Amygdala (tissue), 56 donors: ENCODE data around the gene ABI3BP.
"Not testable (repeated sequence)": the region's sequence is repeated elsewhere in the genome, so short reads cannot be mapped to it uniquely, and the experiment has no call there.

Experiments used
- DNase-seq, 56 donors: peaks; one replicate each; lab custom pipeline; 2025; lab: John Stamatoyannopoulos, UW

The ABI3BP gene

DNA sequence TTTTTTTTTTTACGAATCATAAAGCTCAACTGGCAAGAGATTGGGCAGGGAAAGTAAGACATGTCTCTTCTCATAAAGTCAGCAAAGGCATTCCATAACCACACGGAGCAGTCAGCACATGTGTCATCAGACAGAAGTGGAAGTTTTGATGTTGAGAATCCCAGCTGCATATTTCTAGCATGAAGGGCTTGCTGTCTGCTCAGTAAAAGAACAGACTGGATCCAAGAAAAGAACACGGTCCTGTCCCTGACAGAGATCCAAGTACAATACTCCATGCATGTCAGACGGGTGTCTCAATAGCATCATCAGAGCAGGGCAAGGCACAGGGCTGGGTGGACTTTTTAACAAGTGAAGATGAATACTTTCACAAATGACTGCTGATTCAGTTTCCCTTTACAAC is 38.2 kb downstream of the ABI3BP start:
- DNase-seq = no peak

DNA sequence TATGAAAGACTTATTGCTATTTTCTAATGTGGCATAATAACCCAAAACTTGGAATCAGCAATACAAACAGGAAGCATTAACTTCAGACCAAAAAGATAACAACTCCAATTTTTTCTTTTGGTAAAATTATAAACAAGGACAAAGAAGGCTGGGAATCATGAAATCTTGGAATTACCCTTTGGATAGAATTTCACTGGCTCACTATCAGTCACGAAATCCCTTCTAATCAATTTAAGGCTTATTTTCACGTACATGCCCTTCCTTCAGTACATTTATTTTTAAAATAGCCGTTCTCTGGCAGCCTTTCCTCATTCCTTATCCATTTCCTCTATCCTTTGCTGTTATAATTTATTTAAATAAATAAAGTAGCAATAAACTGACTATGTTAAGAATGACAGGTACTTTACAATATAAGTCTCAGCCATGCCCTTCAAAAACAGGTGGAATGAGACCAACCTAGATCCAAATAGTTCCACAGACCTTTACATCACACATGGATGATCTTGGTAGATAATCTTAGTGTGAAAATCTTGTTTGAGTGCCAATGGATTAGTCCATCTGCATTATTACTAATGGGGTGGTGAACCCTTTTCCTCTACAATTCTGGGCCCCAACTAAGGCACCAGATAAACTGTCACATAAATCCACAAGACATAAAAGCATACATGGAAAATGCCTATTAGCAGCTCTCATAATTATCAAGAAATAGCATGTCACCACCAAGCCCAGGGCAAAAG is 38.9 kb downstream of the ABI3BP start:
- DNase-seq = no peak

DNA sequence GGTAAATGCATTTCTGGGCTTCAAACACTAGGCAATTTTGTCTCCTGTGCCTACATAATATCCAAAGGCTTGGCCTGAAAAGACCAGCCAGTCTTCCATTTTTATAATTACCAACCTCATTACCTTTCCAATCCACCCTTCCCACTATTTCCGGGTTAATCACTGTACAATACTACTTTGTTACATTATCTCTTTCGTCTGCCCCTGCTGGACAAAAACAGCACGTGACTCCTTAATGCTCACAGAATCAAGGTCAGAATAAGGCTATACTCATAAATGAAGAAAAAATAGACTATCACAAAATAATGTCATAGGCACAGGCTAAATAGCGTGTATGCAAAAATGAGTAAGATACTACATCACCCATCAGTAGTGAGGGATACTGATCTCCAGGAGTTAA is 40.1 kb downstream of the ABI3BP start:
- no peak for DNase-seq

DNA sequence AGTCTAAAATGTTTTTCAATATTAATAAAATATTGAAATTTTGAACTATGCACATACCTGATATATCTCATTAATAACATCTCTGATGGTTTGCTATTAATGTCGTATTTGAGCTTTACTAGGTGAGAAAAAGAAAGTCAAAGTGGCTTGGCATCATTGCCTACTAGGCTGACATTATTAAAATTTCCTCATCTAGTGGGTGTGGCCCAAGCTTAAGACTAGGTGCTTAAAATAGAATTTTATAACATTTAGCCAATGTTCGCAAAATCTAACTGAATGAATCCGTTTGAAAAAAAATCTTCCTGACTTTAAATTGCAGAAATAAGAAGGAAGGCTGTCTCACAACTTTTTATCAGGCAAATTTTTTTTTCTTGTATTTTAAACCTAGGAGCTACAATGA is 46.1 kb downstream of the ABI3BP start:
- no peak for DNase-seq

DNA sequence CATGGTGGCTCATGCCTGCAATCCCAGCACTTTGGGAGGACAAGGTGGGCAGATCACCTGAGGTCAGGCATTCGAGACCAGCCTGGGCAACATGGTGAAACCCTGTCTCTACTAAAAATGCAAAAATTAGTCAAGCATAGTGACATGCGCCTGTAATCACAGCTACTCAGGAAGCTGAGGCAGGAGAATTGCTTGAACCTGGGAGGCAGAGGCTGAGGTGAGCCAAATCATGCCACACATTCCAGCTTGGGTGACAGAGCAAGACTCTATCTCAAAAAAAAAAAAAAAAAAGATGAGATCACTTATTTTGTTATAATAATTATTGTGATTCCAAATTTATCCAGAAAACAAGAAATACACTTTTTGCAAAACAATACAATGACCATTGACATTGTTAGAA is 47.1 kb downstream of the ABI3BP start:
- not testable (repeated sequence) for DNase-seq

DNA sequence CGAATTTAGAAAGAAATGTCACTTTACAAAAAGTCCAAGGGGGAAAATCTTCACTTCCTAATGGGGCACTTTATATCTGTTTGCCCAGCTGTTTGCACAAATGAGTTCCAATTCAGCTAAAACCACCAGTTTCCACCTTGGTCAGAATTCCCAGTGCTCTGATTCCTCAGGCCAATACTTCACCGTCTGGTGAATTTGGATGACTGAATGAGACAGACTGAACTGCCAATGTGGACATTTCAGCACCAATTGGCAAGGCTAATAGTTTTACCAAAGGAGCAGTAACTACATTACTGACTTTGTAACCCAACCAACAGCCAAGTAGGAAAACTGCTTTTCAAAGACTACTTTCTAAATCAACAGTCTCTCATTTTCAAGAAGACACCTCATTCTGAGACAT is 51.8 kb downstream of the ABI3BP start:
- no peak for DNase-seq

DNA sequence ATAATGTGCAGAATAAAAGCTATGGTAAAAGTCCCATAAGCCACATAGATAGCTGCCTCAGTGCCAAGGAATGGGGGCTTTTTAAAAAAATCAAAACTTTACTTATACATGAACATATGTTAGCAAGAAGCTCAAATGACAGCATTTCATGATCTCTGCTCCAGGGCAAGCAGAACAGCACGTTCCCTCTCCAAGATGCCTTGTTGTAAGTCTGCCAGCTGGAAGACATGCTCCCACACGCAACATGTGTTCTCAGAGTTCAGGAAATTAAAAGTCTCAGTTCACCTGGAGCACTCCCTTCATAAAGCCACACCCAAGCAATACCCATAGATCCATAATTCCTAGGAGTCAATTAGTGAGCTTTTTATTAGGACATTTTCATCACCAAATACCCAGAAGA is 52.2 kb downstream of the ABI3BP start:
- DNase-seq = no peak

DNA sequence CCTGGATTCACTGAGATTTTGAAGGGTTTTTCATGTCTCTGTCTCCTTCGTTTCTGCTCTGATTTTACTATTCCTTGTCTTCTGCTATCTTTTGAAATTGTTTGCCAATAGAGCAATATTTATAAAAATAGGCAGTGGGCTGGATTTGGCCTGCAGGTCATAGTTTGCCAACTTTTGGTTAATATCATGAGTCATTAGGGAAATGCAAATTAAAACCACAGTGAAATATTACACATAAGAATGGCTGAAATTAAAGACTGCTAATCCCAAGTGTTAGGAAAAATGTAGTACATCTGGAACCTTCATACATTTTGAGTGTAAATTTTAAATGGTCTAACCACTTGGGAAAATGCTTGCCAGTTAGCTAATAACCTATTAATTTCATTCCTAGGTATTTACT is 56.3 kb downstream of the ABI3BP start:
- no peak for DNase-seq

DNA sequence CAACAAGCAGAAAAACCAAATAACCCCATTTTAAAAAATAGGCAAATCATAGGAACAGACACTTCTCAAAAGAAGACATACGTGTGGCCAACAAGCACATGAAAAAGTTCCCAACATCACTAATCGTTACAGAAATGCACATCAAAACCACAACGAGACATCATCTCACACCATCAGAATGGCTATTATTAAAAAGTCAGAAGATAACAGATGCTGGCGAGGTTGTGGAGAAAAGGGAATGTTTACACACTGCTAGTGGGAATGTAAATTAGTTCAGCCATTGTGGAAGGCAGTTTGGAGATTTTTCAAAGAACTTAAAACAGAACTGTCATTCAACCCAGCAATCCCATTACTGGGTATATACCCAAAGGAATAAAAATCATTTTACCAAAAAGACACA is 60.7 kb downstream of the ABI3BP start:
- no peak for DNase-seq

DNA sequence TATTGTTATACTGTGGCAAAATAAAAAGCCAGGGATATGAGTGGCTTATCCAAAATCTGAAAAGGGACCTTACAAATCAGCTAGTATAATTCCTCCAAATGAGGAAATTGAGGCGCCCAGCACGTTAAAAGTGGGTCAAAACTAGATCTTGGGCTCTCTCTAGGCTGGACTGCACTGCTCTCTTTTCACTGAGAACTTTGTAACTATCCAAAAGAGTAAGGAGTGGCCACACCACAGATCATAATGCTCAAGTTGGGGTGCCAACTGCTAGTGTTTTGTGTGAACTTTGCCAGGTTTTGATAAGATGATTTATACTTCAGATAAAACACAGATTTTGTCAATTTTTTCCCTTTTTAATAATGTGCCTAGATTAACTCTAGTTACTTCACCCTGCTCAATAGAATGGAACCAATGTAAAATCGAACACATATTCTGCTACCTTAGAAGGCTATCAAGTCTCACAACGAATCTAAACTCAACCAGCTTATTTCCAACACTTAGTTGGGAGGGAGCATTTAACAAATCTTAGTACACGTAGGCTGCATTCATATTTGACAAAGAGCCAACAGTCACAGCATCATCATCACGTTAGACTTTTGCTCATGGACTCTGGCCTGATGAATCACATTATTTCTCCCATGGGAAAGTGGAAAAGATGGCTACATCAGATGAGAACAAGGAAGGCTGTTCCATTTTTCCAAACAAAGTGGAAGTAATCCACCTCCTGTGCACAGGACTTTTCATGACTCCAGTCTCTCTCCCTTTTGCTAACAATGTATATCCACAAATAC is 64.4 kb downstream of the ABI3BP start:
- DNase-seq = no peak

DNA sequence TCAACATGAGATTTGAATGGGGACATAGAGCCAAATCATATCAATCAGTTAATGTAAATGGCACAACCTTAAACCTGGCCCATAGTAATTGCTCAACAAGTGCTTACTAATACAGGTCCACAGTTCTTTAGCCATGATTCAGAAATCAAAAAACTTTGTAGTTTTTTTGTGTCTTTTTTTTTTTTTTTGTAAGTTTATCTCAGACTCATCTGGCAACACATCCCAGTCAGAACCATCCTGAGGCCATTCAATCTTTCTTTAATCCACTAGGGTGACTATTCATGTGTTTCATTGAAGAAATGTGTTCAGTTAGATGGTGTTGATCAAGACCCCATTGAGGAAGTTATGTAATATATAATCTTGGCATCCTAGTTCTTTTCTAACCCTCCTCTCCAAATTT is 65.4 kb downstream of the ABI3BP start:
- no peak for DNase-seq

DNA sequence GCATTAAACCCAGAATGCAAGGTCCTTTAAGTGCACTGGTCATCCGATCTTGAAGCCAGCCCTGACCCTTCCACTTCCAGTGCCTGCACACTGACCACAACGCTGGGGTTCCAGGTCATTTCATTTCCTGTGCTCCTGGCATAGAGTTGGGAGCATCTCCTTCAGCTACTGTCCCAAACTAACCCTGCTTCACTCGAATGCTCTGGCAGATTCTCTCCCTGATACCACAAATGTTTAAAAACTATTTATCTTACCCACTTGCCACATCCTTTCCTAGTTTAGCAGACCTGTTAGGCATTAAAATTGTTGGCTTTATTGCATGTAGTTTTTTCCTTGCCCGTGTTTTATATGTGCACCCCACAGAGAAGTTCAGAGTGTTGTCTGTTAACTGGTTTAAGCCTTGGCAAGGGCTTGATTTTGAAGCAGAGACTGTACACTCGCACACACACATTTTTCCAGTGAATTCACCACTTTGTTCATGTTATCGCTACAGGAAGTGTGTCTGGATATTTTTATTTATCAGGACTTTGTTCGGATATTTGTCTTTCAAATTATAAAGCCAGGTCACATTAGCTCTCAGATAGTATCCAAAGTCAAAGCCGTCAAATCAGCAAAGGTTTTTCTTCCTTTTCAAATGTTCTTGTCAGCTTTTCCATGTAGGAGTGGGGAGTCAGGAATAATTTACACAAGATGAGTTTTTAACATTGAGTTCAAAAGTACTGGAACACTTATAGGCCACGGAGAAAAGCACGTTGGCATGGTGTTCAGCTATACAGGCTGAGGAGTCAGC is 77.3 kb downstream of the ABI3BP start:
- DNase-seq = no peak

DNA sequence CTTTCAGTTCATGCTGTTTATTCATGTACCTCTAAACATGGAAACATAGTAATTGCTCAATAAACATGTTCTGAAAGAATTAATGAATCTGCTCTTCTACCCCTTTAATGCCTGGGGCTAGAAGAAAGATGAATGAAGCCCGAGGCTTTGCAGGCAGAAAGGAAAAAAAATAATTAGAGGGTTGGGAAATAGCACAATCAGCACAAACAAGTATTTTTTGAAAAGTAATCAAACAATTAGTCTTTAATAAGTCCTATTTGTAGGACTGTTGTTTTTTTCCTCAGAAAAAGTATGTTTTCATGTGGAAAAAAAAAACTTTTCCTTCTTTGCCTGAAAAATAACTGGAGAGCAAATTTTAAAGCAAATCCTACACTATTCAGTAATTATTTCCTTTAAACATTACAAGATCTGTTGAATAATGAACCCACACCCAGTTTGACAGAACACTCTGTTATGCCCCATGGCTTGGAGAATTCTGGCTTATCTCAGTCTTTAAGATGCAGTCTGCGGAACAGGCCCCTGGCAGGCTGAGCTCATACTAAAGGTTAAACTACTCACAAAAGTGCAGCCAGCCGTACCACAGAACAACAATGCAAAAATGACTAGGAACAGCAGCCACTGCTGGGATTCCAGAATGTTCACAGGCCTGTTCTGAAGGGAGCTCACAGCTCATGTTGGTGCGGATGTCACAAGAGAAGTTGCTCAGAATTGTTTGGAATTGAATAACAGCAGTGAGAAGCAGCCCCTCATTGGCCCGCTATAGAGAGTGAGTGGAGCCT is 79.2 kb downstream of the ABI3BP start:
- no peak for DNase-seq

DNA sequence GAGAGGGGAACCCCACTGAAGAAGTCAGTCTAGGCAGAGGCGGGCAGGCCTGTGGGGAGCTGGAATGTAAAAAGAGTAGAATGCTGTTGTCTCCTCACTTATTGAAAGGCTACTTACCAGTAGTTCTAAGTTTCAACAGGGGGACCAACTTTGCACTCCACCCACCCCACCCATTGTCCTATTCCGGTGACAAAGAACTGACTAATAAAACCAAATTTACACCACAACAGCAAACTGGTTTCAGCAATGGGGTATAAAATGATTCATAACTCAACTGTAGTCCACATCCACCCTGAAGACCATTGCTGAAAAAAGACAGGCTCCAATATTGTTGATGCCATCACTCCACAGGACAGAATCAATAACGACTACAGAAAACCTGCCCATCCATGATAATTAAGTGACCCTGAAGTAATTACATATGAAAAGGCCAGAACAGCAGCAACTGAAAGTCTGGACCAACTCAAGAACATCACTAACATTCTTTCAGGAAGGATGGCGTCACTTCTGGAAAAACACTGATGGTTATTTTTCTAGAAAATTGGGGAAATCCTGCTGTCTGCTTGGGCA is 80.2 kb downstream of the ABI3BP start:
- DNase-seq = no peak

DNA sequence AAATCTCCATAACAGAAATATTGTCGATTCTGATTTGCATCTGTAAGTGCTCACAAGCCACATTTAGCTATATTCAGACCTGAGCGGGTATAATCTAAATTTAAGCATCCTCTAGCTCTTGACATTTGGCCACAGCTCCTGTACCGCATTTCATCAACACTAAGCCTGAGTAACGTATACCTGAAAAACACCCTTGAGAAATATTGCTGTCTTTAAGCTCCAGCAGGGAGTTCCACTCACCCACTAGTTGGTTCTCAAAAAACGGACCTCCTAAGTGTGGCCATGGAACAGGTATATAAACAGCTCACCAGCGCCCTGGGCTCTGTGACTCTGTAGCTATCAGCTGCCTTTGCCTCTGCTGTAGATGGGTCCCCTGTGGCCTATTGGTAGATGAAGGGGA is 80.7 kb downstream of the ABI3BP start:
- no peak for DNase-seq

DNA sequence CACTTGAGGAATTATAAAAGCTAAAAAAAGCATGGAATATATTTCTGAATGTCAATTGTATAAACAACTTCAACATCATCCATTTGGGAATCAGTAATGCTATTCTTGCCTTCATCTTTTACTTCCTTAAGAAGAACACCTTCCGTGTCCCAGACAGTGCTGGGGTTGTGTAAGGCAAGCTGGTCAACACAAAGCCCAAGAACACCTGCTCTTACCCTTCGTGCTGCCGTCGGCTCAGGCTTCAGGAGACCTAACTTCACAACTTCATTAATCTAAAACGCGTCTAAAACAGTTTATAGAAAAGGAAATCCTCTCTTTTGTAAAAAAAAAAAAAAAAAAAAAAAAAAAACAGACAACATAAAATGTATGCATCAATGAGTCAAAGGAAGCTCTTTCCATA is 81.3 kb downstream of the ABI3BP start:
- DNase-seq = no peak

DNA sequence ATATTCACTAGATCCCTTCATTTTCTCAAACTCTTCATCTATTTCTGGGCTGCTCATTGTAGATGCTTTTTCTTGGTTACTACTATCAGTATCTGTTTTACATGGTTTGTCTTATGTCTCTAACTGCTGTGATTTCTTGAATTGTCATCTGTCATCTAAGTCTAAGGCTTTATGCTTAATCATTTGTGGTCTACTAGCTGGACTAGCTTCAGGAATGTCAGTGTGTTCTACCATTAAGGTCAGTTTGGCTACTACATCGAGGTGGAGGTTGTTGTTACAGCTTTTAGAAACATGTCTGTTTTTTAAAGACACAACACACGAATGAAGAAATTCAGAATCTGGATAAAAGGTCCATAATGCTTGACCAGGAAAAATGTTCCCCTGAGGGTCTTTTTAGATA is 82.2 kb downstream of the ABI3BP start:
- no peak for DNase-seq

DNA sequence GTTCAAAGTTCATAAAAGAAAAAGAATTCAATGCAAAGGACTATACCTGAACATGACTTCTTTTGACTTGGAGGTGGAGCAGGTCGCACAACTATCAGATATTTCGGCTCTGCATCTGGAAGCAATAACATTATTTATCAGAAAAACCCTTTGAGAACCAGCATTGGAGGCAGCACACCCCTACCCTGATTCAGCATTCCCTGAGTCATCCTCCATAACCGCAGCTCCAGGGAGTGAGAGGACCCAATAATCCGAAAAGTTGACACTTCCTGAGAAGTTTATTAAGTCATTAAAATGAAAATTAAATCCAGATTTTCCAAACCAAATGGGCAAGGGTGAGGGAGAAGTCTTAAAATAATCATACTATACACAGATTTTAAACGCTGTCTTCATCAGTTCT is 90.6 kb downstream of the ABI3BP start:
- DNase-seq = no peak

DNA sequence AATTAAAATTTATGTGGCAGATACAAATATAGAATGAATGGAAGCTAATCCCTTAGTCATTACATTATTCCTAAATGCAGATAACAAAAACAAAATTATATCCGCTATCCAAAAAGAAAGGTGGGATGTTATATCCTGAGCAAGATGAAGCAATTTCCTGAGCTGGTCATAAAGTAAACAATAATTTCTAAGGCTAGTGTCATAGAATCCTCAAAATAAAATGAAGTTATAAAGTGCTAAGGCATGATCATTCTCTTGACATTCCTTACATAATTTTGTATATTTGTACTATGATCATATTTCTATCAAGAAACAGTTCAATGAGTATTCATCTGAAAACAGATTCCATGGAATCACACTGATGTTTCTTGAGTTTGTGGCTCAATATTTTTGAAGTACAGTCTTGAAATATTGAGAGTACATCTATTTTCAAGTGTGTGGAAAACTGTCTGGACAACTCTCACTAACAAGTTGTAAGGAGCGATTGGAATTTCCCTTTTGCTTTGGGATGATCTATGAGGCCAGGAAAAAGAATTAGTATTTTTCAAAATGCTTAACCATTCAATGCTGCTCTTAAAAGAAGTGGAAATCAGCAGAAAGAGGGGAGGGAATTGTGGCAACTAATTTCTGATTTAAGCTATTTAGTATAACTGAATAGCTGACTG is 92.4 kb downstream of the ABI3BP start:
- no peak for DNase-seq
